WTC11 (cell line): ENCODE results near the gene FAM47E.

Experiments
- CTCF ChIP-seq: fragments of 200-600 bp; IDR thresholded peaks from 2 replicates; pipeline ENCODE4 v1.8.0; 2022; ENCODE audit warnings: antibody characterized with exemption
- EMX1 ChIP-seq: fragments of 250-450 bp; sonication (Bioruptor Pico); IDR thresholded peaks from 2 replicates; pipeline ENCODE4 v1.8.0; 2021; ENCODE audit warnings: mild to moderate bottlenecking
- JUN ChIP-seq: sonication (generic); formaldehyde crosslinking; IDR thresholded peaks from 2 replicates; pipeline ENCODE4 v1.8.0; 2023; ENCODE audit warnings: mild to moderate bottlenecking, missing genetic modification reagents
- TF ChIP-seq, protein P1 (sequence below): sonication (generic); formaldehyde crosslinking; IDR thresholded peaks from 2 replicates; pipeline ENCODE4 v1.8.1; 2023; ENCODE audit warnings: mild to moderate bottlenecking, missing genetic modification reagents

GRCh38 chr4:76233083-76233482 lies 18.4 kb upstream of the FAM47E start:
- TF ChIP-seq, protein P1, sequence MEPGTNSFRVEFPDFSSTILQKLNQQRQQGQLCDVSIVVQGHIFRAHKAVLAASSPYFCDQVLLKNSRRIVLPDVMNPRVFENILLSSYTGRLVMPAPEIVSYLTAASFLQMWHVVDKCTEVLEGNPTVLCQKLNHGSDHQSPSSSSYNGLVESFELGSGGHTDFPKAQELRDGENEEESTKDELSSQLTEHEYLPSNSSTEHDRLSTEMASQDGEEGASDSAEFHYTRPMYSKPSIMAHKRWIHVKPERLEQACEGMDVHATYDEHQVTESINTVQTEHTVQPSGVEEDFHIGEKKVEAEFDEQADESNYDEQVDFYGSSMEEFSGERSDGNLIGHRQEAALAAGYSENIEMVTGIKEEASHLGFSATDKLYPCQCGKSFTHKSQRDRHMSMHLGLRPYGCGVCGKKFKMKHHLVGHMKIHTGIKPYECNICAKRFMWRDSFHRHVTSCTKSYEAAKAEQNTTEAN: no peak
- TF ChIP-seq CTCF: no peak
- TF ChIP-seq EMX1 (CRISPR knock-in tag): no peak
- TF ChIP-seq JUN (CRISPR knock-in tag): no peak
